ENCODE data around the gene THSD4.

- TF ChIP-seq CTCF (conservative IDR thresholded peaks at IDR 0.05) = no peak
- TF ChIP-seq ZFX (IDR thresholded peaks at IDR 0.05) = no peak
These were observed 166.0 kb downstream of the THSD4 start for GRCh38 chr15:71281256-71281655.

Data from C4-2B (cell line).